NOMO-1 (cell line): Measurements from ENCODE around the gene ZNF444.

Experiments used
- DNase-seq, 2 experiments: peaks; one replicate each; lab custom pipeline; 2025; ENCODE audit not compliant: unreplicated experiment in 2 of 2; lab: John Stamatoyannopoulos, UW

The ZNF444 gene

DNA sequence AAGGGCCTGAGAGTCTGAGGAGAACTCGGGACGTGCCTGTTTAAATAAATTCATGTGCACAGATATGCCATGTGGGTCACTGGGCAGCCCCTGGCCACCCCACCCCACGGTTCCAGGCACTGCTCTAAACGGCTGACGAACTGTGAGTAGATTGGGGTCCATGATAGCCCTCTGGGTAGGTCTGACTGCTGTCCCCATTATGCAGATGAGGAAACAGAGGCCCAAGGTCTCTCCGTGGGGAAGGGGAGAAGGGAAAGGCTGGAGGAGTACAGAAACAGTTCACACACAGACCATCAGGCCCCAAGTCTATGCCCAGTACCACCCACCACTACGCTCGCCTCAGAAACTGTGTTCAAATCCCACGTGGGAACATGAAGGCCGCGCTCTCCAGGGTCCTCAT is 34.1 kb upstream of the ZNF444 start:
- no peak for DNase-seq

DNA sequence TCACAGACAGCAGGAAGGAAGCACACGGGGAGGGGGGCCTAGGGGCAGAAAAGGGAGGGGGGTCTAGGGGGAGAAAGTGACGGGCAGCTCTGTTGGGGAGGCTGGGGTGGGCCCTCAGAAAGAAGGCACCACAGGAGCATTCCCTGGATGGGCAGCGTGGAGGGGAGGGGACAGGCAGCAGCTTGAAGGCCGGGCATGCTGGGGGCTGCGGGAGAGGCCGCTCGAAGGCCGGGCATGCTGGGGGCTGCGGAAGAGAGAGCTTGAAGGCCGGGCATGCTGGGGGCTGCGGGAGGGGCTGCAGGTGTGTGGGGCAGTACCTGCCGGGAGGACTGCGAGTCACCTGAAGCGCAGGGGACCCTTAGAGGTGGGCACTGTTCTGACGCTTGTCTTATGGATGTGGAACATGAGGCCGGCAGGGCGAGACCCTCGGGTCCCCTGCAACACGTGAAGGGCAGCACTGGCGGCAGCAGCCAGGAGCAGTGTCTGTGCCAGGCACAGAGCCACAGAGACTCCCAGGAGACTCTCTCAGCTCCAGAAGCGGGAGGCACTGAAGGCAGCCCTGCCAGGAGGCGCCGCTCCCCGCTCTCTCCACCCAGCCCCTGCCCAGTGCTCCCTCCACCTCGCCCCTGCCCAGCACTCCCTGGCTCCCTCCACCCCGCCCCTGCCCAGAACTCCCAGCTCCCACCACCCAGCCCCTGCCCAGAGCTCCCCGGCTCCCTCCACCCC is 33.3 kb upstream of the ZNF444 start:
- DNase-seq = no peak

DNA sequence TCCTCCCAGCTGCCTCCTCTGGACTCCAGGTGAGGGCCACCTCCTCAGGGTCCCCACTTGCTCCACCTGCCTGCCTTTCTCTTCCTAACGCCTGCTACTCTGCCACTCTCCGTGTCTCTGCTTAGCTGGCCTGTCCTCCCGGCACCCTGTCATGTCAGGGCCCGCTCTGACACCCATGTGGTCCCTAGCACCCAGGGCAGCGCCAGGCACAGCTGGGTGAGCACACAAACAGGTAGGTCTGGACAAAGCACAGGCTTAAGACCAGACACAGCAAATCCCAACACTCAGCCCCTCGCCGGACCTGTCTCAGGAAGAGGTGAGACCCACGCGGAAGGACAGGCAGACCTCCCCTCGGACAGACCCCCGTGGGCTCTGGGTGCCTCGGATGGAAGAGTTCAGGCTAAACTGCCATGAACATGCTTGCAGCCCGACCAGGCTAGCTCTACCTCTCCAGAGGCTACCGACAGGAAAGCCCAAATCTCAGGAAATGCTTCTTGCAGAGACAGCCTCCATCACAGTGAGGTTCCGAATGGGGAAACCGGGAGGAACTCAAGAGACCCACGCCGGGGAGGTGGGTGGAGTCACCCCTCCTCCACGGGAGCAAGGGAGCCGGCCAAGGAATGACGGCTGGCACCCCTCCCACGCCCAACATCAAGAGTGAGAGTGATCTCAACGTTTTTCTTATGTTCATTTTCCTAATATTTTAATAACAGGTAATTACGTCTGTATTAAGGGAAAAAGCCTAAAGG is 32.5 kb upstream of the ZNF444 start:
- DNase-seq = no peak

DNA sequence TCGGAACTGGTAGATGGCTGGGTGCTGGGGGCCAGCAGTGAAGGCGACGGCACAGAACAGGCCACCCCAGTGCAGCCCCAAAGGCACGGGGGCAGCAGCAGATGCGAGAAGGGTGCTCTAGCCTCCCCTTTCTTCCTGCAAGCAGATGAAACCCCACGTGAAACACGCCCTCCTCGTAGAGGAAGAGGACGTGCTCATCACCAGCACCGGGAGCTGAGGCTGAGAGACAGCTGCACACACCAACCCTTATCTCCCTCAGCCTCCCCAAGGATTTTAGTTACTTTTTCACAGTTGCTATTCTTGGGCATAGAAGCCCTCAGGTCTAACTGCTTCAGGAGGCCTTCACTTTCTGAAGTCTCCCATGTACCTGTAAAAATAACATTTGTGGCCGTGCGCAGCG is 31.9 kb upstream of the ZNF444 start:
- DNase-seq = no peak

DNA sequence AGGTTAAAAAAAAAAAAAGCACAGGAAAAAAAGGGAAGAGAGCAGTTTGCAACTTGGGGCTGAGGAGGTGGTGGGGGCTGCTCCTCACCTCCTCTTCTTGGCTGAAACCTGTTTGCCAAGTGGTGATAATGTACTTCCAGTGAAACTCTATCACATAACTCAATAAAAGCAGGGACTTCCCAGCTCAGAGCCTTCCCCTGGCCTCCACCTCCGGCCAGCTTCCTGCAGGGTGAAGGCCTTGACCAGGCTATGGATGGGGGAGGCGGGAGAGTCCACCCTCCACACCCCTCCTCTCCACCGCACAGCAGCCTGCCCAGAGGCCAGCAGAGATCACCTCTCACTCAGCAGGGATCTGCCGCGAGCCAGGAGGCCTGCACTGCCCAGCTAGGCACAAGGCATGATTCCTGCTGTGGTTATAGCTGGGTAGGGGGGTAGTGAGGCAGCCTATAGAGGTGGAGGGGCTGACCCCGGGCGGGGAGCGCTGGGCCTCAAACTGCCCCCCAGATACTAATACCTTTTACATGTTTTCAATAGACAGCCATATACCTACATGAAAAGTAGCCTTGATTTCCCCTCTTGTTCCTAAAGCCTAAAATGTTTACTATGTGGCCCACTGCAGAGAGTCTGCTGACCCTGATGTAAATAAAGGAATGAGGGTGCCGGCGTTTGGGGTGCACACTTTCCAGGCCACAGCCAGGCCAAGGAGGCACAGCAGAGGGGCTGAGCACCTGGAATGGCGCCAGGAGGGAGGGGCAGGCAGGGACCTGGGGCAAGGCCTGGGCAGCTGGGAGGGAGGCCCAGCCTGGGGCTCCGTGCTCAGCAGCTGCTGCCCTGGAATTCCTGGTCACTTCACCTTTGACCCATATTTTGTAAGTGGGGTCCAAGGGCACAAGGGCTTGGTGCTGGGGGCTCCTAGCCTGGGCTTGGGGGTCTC is 30.3 kb upstream of the ZNF444 start:
- no peak for DNase-seq

DNA sequence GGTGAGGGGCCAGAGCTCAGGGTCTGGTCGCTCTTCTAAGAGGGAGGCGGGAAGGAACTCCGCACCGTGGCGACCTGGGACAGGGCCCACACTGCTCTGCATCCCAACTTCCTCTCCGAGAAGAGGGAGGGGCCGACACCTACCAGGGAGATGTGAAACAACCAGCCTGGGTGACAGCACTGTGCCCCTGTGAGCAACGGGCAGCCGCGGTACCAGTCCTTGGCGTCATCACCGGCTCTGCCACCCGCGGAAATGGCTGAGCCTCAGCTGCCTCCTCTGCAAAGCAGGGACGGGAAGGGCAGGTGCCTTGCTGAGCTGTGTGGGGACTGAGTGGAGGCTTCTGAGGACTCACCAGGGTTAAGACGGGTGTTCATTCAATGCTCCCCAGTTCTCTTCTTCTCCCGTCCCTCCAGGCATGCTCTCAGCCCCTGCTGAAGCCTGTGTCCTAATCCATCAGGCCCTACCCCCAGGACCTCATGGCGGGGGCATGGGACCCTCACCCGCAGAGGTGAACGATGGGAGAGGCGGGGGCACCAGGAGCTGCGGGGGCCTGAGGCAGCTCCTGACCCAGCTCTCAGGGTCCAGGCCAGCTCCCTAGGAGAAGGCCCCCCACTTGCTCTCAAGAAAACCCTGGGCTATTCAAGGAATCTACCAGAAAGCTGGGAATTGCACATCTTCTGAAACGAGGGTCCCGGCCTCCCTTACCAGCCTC is 29.3 kb upstream of the ZNF444 start:
- peak; percentile 52 to 76 for DNase-seq

DNA sequence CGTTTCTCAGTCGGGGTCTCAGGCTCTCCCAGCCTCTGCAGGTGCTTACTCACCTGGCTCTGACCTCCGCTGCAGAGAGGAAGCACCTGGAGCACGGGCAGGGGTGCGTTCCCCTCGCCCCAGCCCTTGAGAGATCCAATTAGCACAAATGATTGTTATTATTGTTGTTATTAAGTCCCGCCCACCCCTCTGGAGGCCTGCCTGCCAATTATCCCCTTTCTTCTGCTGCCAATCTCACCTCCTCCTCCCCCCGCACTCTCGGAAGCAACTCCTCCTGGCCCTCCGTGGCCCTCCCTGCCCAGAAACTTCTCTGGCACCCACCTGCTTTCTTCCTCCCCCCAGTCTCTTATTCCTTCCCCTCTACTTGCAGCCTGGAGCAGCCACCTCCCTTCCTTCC is 28.8 kb upstream of the ZNF444 start:
- DNase-seq = no peak

DNA sequence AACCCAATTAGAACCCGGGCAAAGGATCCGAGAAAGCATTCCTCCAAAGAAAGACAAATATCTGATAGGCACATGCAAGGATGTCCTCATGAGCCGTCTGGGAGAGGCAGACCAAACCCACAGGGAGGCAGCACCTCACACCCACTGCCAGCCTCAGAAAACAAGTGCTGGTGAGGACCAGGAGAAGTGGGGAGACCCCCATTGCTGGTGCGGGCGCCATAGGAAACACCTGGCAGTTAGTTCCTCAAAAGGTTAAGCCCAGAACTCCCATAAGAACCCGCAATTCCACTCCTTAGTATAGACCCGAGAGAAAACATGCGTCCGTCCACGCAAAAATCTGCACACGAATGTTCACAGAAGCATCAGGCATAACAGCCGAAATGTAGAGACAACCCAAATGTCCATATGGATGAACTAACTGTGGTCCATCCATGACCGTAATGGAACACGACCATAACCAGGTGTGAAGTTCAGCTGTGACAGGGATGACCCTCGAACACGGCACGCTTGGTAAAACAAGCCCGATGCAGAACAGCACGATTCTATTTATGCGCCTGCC is 27.9 kb upstream of the ZNF444 start:
- no peak for DNase-seq

DNA sequence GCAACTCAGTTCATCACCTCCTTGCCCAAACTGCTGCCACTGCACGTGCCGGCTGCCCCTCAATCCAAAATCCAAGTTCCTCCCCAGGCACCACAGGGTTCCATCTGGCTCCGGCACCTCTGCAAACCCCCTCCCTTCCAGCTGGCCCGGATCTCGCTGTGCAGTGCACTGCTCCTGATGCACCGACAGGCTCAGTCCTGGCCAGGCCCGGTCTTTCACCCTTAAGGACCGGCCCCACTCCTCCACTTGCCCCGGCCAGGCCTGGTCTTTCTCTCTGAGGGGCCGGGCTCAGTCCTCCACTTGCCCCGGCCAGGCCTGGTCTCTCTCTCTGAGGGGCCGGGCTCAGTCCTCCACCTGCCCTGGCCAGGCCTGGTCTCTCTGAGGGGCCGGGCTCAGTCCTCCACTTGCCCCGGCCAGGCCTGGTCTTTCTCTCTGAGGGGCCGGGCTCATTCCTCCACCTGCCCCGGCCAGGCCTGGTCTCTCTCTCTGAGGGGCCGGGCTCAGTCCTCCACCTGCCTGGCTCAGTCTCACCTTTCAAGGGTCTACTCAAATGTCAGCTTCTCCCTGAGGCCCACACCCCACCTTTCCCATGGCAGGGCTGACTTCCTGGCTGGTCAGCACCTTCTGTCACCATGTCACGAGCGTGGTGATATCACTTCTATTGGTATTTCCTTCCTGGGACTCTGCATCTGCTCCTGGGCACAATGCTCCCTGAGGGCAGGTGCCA is 26.9 kb upstream of the ZNF444 start:
- no peak for DNase-seq

DNA sequence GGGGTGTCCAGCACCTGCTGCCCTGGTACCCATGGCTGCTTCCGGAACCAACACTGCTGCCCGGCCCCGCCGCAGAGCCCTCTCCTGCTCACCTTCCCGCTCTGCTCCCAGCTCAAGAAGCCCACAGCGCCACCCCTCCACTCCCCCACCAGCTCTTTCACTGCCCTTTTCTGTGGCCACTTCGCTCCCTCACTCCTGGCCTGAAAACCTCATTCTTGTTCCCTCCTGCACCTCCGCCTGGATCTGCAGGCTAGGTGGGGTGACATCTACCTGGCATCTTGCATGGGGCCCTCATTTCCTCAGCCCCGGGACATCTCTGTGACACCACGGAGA is 26.3 kb upstream of the ZNF444 start:
- DNase-seq = no peak

DNA sequence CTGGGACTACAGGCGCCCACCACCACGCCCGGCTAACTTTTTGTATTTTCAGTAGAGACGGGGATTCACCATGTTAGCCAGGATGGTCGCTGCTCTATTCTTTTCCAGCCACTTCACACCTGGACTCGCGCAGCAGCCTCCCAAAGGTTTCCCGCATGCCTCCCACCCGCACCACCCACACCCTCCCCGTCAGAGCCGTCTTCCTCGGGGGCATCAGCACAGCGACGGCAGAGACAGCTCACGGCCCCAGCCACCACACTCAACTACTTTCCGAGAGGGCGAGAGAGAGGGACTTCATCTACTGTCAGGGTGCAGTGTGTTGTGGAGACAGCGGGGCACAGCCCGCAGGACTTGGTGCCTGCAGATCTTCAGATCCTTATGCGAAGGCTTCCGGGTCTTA is 25.6 kb upstream of the ZNF444 start:
- no peak for DNase-seq

DNA sequence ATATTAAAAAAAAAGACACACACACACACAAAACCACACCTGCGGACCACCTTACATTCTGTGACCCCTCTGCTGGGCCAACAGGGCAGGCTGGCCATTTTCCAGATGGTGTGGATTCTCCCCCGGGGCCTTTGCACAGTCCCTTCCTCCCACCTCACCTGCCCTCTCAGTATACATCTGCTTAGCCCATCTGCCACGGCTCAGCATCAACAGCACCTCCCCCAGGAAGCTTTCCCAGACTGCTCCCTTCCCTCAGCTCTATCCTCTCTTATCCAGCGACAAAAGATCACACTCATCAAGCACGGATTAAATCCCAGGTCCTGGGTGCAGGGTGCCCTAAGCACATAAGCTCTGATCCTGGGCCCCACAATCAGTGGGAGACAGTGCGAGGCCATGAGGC is 24.5 kb upstream of the ZNF444 start:
- DNase-seq = no peak

DNA sequence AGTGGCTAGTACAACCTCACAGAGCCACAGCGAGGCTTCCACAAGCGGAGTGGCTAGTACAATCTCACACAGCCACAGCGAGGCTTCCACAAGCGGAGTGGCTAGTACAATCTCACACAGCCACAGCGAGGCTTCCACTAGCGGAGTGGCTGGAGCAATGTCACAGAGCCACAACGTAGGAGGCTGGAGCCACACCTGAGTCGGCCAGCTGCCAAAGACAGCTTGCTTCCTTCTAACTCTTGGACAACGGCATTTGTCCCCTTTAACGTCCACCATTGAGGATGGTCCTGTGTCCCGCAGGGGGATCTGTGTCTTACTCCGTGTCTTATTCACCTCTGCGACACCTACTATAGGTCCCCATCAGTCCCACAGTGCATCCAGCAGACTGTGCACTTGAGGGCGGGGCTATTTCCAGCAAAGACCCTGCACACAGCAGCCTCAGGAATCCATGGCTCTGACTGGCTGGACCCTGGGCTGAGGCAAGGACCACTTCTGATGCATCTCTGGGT is 23.7 kb upstream of the ZNF444 start:
- no peak for DNase-seq

DNA sequence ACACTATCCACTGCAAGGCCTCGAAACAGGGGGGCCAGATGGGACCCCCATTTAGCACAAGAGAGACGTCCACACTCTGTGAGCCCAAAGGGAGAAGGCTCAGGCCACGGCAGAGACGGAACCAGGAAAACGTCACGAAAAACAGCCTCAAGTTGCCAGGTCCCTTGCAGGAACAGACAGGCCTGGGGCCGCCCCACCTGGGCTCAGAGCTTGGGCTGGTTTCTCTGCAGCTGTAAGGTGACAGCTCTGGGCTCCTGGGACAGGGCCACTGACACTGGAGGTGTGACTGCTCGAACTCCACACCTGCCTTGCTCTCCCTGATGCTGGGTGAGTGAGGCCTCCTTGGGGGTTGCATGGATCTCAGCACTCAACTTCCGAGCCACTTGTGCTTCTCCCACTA is 23.2 kb upstream of the ZNF444 start:
- DNase-seq = no peak

DNA sequence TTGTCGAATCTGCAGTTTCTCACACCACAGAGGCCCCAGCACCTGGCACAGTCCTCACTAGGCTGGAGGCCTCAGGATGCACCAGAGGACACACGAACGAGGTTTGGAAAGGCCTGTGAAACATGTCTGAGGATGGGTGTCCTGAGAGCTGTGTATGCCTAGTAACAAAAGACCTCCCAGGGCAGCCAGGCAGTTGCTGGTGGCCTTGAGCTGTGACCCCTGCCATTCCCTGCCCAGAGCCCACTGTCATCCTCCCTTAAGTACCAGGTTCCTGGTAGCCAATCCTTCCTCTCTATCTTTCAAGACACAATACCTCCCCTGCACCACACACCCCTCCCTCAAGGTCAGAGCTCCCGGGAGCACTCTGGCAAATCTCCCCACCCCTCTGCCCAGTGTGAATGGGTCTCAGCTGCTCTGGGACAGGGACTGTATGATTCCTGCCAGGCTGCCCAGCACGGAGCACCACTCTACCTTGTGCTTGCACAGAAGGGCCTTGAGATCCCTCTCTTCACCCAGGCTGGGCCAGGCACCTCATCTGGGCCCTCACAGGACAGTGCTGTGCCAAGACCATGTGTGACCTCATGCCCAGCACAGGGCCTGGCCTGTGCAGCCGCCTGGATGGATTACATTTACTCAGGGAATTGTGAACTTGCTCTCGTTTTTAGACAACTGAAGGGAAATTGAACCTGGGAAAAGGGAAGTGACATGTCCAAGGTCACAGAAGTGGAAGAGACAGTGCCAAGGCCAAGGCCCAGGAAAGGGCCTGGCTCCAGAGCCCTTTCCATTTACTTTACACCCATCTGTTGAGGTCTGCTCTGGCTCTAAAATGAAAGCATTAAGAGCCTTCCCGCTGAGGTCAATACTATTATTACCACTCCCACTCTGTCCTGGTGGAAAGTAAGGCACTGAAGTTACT is 22.2 kb upstream of the ZNF444 start:
- DNase-seq = no peak

DNA sequence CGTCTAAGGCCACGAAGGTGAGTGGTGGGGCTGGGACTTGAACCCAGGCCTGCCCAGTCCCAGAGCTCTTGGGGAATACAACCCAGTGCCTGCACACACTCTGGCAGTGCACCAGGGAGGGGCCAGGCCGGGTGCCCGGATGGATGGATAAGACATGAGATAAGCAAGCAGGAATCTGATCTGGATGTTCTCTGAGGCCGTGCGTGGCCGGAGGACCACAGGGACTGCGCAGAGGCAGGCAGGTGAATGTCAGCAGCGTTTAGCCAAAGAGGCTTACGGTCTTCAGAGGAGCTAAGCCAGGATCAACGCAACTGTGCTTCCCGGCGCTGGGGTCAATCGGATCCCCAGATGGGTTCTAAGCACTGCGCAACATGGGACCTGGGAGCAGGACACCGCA is 21.5 kb upstream of the ZNF444 start:
- no peak for DNase-seq

DNA sequence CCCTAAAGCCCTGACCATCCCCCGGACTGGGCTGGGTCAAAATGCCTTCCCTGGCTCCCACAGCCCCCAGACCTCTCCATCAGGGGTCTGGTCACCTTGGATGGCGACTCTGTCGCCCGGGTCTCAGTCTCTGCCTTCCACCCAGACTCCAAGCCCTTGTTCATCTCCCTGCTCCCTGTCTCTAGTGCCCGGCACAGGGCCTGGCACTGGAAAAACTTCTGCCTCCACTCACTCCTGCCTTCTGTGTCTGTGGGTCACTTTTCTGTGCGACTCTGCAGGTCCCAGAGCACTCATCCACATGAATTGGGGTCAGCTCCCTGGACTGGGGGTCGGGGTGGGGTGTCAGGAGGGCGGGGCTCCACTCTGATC is 21.1 kb upstream of the ZNF444 start:
- no peak for DNase-seq

DNA sequence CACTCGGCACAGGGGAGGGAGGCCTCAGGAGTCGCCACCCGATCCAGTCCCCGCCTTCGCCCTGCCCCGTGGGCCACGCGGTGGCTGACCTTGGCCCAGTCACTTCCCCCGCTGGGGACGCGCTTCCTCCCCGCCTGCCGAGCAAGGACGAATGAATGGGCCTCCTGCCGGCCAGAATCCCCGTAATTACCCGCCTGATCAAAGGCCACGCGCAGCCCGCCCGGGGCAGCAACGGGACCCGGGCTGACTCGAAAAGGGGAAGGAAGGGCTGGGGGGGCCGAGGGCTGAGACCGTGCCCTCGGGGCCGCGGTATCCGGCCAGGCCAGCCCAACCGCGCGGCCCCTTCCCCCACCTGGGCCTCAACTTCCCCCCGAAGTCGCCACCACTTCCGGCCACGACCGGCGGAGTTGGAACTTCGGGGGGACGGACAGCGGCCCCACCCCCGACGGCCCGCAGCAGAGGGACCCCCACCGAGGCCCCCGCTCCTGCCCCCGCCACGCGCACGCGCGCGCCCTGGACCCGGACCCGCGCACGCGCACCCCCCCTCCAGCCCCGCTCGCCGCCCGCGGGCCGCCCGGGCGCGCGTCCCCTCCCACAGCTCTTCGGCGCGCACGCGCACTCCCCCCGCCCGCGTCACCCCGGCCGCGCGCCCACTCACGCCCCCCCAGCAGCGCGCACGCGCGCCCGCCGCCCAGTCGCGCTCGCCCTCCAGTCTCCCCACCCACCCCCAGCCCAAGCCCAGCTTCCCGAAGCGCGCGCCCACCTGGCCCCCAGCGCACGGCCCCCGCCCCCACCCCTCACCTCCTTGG is 20.5 kb upstream of the ZNF444 start:
- DNase-seq = peak; percentile 86 to 89
